Adipocyte (in vitro differentiated cells): ENCODE data around the gene CALML5.

Source experiments
- DNase-seq: peaks from one replicate; pipeline ENCODE4 v3.0.0-alpha.2; 2015; ENCODE audit warnings: low read depth
- H3K27me3 ChIP-seq: replicated peaks from 2 replicates; pipeline ENCODE4 v1.7.0; 2013; ENCODE audit warnings: mild to moderate bottlenecking, low read length, moderate library complexity; ENCODE audit not compliant: control insufficient read depth, insufficient read depth
- H3K36me3 ChIP-seq: 2 replicates; pipeline ENCODE4 v1.7.0; 2013; ENCODE audit warnings: low read length, mild to moderate bottlenecking, moderate library complexity; ENCODE audit not compliant: control insufficient read depth, insufficient read depth, severe bottlenecking
- H3K4me1 ChIP-seq: 2 replicates; pipeline ENCODE4 v1.7.0; 2013; ENCODE audit warnings: mild to moderate bottlenecking, low read length, moderate library complexity; ENCODE audit not compliant: control insufficient read depth, insufficient read depth
- H3K4me3 ChIP-seq: 2 replicates; pipeline ENCODE4 v1.7.0; 2013; ENCODE audit warnings: mild to moderate bottlenecking, low read length, moderate library complexity
- H3K9ac ChIP-seq: 2 replicates; pipeline ENCODE4 v1.7.0; 2013; ENCODE audit warnings: mild to moderate bottlenecking, low read length, moderate library complexity
- H3K9me3 ChIP-seq: 2 replicates; pipeline ENCODE4 v1.7.0; 2013; ENCODE audit warnings: mild to moderate bottlenecking, low read length, moderate library complexity; ENCODE audit not compliant: control insufficient read depth

Gene CALML5

GRCh38 chr10:5499493-5500140 is at the start of gene CALML5:
Gene CALML5, minus strand, starts transcription at chr10:5499570. Its CDS starts 132 bp downstream, at chr10:5499438.
- Histone ChIP-seq H3K9me3 (peaks cover 4% of the 10 kb centered on the region), H3K4me3 (no peak within 1 kb of the TSS), H3K4me1 (no peaks in the 10 kb centered on the region), H3K27me3 (peaks cover 60% of the 10 kb centered on the region), H3K9ac (no peak within 1 kb of the TSS), H3K36me3 (no peaks in the 10 kb centered on the region)
- no peak for DNase-seq

GRCh38 chr10:5547931-5548660 is 48.7 kb upstream of the CALML5 start:
- DNase-seq = no peak
- H3K9ac ChIP-seq = no peak overlapping the region
- peak overlapping the region; percentile 23 for H3K4me3 ChIP-seq
- H3K36me3 ChIP-seq = no peaks in the 10 kb centered on the region
- H3K4me1 ChIP-seq = peaks cover 37% of the 10 kb centered on the region
- no peaks in the 10 kb centered on the region for H3K27me3 ChIP-seq
- H3K9me3 ChIP-seq = peaks cover 10% of the 10 kb centered on the region

DNA sequence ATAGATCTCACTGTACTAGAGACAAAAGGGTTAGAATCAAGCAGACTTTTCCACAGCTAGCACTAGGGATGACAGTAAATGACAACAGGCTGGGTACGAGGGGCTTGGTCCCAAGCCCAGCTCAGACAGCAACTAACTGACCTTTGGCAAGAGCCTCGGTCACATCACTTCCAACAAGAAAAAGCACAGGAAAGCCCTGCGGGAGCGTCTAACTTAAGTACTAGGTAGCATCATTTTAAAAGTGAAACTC is 48.2 kb upstream of the CALML5 start:
- Histone ChIP-seq H3K4me1 (peaks cover 37% of the 10 kb centered on the region), H3K36me3 (no peaks in the 10 kb centered on the region), H3K27me3 (no peaks in the 10 kb centered on the region), H3K9ac (no peak overlapping the region), H3K4me3 (peak overlapping the region; percentile 23), H3K9me3 (peaks cover 15% of the 10 kb centered on the region)
- no peak for DNase-seq

- Histone ChIP-seq H3K9ac (no peak overlapping the region), H3K27me3 (no peaks in the 10 kb centered on the region), H3K4me1 (peaks cover 37% of the 10 kb centered on the region), H3K4me3 (no peak overlapping the region), H3K9me3 (peaks cover 20% of the 10 kb centered on the region), H3K36me3 (no peaks in the 10 kb centered on the region)
- DNase-seq = no peak
These were observed 47.7 kb upstream of the CALML5 start for GRCh38 chr10:5546891-5547680.

- no peaks in the 10 kb centered on the region for H3K36me3 ChIP-seq
- no peak overlapping the region for H3K4me3 ChIP-seq
- no peak for DNase-seq
- H3K27me3 ChIP-seq = no peaks in the 10 kb centered on the region
- no peak overlapping the region for H3K9ac ChIP-seq
- peaks cover 30% of the 10 kb centered on the region for H3K9me3 ChIP-seq
- H3K4me1 ChIP-seq = peaks cover 37% of the 10 kb centered on the region
These were observed 46.7 kb upstream of the CALML5 start for GRCh38 chr10:5545778-5546710.

DNA sequence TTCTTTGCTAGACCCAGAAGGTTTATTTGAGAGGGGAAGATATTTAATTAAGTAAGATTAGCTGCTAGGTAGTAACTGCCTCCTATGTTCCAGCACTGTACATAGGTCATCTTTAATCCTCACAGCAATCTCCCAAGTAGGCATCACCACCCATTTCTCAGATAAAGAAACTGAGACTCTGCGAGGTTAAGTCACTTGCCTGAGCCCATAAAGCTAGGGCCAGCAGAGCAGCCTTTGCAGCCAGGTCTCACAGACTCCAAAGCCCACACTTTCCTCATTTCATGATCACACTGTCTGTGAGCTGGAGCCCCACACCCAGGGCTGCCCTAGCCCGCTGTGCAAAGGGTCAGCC is 46.0 kb upstream of the CALML5 start:
- peaks cover 32% of the 10 kb centered on the region for H3K9me3 ChIP-seq
- H3K36me3 ChIP-seq = no peaks in the 10 kb centered on the region
- no peak overlapping the region for H3K4me3 ChIP-seq
- H3K4me1 ChIP-seq = peaks cover 37% of the 10 kb centered on the region
- no peak overlapping the region for H3K9ac ChIP-seq
- no peaks in the 10 kb centered on the region for H3K27me3 ChIP-seq
- DNase-seq = no peak

DNA sequence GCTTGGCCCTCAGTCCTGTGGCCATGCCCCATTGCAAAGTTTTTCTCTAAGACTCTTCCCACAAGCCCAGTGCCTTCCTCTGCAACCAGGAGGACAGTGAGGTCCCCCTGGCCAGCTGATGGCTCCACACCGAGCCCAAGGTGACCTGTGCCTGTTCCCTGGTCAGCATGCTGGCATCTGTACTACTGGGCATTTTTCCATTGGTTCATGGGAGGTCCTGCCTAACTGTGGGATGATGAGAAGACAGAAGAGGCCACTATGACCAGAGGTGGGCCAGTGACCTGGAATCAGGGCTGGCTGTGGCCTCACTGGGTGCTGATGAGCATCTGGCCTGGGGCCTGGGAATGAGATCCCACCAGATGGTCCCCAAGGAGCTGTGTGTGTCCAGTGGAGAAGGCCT is 45.6 kb upstream of the CALML5 start:
- Histone ChIP-seq H3K36me3 (no peaks in the 10 kb centered on the region), H3K9ac (no peak overlapping the region), H3K4me3 (no peak overlapping the region), H3K9me3 (peaks cover 32% of the 10 kb centered on the region), H3K27me3 (no peaks in the 10 kb centered on the region), H3K4me1 (peaks cover 37% of the 10 kb centered on the region)
- no peak for DNase-seq

DNA sequence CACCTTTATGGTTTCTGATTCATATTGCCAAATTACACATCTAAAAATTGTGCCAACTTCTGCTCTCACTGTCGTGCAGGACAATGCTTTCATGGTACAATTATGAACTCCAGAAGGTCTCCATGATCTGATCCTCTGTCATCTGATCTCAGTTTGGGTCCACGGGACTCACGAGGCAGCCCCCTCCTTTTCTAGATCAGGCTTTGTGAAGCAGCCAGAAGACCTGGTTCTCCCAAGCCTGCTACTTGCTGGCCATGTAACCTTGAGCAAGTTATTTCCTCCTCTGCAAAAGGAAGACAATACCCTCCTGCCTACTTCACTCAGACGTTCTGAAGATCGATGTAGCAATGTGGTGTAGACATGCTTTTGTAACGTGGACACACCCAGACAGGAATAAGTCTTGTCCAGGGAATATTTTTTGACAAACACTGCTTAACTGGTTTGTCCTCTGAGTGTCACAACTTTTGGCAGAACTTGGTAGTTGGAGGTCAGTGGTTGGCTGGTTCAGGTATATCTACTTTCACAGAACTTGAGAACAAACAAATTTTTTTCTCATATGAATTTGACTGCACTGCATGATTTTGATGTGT is 44.9 kb upstream of the CALML5 start:
- Histone ChIP-seq H3K9ac (no peak overlapping the region), H3K4me3 (no peak overlapping the region), H3K9me3 (peaks cover 32% of the 10 kb centered on the region), H3K36me3 (no peaks in the 10 kb centered on the region), H3K4me1 (peaks cover 37% of the 10 kb centered on the region), H3K27me3 (no peaks in the 10 kb centered on the region)
- no peak for DNase-seq

- Histone ChIP-seq H3K27me3 (no peaks in the 10 kb centered on the region), H3K9me3 (peaks cover 32% of the 10 kb centered on the region), H3K4me3 (no peak overlapping the region), H3K9ac (no peak overlapping the region), H3K36me3 (no peaks in the 10 kb centered on the region), H3K4me1 (peaks cover 30% of the 10 kb centered on the region)
- DNase-seq = peak; percentile 26
These were observed 44.3 kb upstream of the CALML5 start for GRCh38 chr10:5543623-5544022.

DNA sequence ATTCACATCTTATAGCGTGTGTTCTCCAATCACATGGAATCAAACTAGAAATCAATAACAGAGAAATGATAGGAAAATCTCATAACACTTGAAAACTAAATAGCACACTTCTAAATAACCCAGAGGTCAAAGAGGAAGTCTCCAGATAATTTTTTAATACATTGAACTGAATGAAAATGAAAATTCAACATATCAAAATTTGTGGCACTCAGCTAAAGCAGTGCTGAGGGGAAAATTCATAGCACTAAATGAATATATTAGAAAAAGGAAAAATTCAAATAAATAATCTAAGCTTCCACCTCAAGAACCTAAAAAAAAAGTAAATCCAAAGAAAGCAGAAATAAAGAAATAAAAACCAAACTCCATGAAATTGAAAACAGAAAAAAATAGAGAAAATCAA is 42.7 kb upstream of the CALML5 start:
- no peak for DNase-seq
- Histone ChIP-seq H3K9ac (no peak overlapping the region), H3K9me3 (peaks cover 32% of the 10 kb centered on the region), H3K4me3 (no peak overlapping the region), H3K36me3 (no peaks in the 10 kb centered on the region), H3K27me3 (no peaks in the 10 kb centered on the region), H3K4me1 (peaks cover 17% of the 10 kb centered on the region)
